SK-N-SH (cell line): ENCODE results near the gene PYGB. TPM values are rescaled to one million over a fixed set of nuclear protein-coding genes. Genes with fewer than 3 reads are reported as not detected.

Source experiments
- CTCF ChIA-PET: fragments of 300-600, 350-600 bp; formaldehyde crosslinking; extraction: SDS; loops from one replicate; lab custom pipeline; 2021; lab: Yijun Ruan, JAX
- POLR2A ChIA-PET: fragments of 350-600 bp; sonication (Branson Sonifier 250); formaldehyde crosslinking; extraction: SDS; loops from one replicate; lab custom pipeline; 2020; ENCODE audit warnings: antibody characterized with exemption, inconsistent platforms; lab: Yijun Ruan, JAX
- DNase-seq: peaks from one replicate; pipeline ENCODE4 v3.0.0; 2012
- H2AFZ ChIP-seq: fragments of 200-600 bp; sonication (generic); 2 replicates; pipeline ENCODE4 v1.8.1; 2016; ENCODE audit warnings: antibody characterized with exemption, mild to moderate bottlenecking, low read depth
- H3F3A ChIP-seq: fragments of 200-600 bp; sonication (generic); replicated peaks from 2 replicates; pipeline ENCODE3; 2016; ENCODE audit warnings: antibody characterized with exemption, mild to moderate bottlenecking; ENCODE audit not compliant: insufficient read depth
- H3K27ac ChIP-seq, 2 experiments: fragments of 200-500 bp in 1 of 2; fragments of 200-600 bp in 1 of 2; sonication (Bioruptor generic) in 1 of 2; sonication (generic), shearing (Covaris generic) in 1 of 2; 2 replicates each; pipeline versions ENCODE4 v1.5.1 to v1.6.1; 2014 to 2016; ENCODE audit warnings: low read depth in 2 of 2, inconsistent platforms in 1 of 2, low read length in 1 of 2, mild to moderate bottlenecking in 1 of 2, mixed read lengths in 1 of 2
- H3K27me3 ChIP-seq: fragments of 200-600 bp; sonication (generic), shearing (Covaris generic); 2 replicates; pipeline ENCODE4 v1.6.1; 2016; ENCODE audit warnings: mixed run types; ENCODE audit not compliant: insufficient read depth
- H3K36me3 ChIP-seq, 2 experiments: fragments of 200-500 bp in 1 of 2; fragments of 200-600 bp in 1 of 2; sonication (Bioruptor generic) in 1 of 2; sonication (generic) in 1 of 2; replicated peaks in 1 of 2; 2 replicates each; pipeline versions ENCODE3 to v1.5.1; 2014 to 2016; ENCODE audit warnings: low read length in 1 of 2, mild to moderate bottlenecking in 1 of 2; ENCODE audit not compliant: insufficient read depth in 2 of 2, control insufficient read depth in 1 of 2
- H3K4me1 ChIP-seq, 2 experiments: fragments of 200-500 bp in 1 of 2; fragments of 200-600 bp in 1 of 2; sonication (Bioruptor generic) in 1 of 2; sonication (generic), shearing (Covaris generic) in 1 of 2; 2 replicates each; pipeline versions ENCODE4 v1.5.1 to v1.6.1; 2014 to 2016; ENCODE audit warnings: low read depth in 1 of 2, low read length in 1 of 2, mixed run types in 1 of 2; ENCODE audit not compliant: insufficient read depth in 2 of 2, control insufficient read depth in 1 of 2
- H3K4me2 ChIP-seq: fragments of 200-600 bp; sonication (generic), shearing (Covaris generic); 2 replicates; pipeline ENCODE4 v1.6.1; 2017; ENCODE audit warnings: mixed run types
- H3K4me3 ChIP-seq, 2 experiments: fragments of 200-500 bp in 1 of 2; fragments of 200-600 bp in 1 of 2; sonication (Bioruptor generic) in 1 of 2; sonication (generic), shearing (Covaris generic) in 1 of 2; 2 replicates each; pipeline versions ENCODE4 v1.5.1 to v1.8.1; 2014 to 2016; ENCODE audit warnings: low read depth in 2 of 2, inconsistent platforms in 1 of 2, low read length in 1 of 2, mild to moderate bottlenecking in 1 of 2, mixed read lengths in 1 of 2, moderate library complexity in 1 of 2
- H3K79me2 ChIP-seq: fragments of 200-600 bp; sonication (generic); 2 replicates; pipeline ENCODE4 v1.8.1; 2017; ENCODE audit warnings: mild to moderate bottlenecking; ENCODE audit not compliant: insufficient read depth
- H3K9ac ChIP-seq: fragments of 200-600 bp; sonication (generic); 2 replicates; pipeline ENCODE4 v1.6.1; 2017; ENCODE audit warnings: mixed run types
- H3K9me2 ChIP-seq: fragments of 200-600 bp; sonication (generic); 2 replicates; pipeline ENCODE4 v1.6.1; 2017; ENCODE audit warnings: mixed run types
- H3K9me3 ChIP-seq: fragments of 200-600 bp; sonication (generic); 2 replicates; pipeline ENCODE4 v1.6.1; 2017; ENCODE audit warnings: mixed run types, mild to moderate bottlenecking, moderate library complexity
- H4K20me1 ChIP-seq: fragments of 200-600 bp; sonication (generic); 2 replicates; pipeline ENCODE4 v1.6.1; 2017; ENCODE audit warnings: mild to moderate bottlenecking, mixed run types; ENCODE audit not compliant: insufficient read depth
- CTCF ChIP-seq: fragments of 200-600 bp; sonication (generic); IDR thresholded peaks from 2 replicates; pipeline ENCODE4 v1.6.1; 2017; ENCODE audit warnings: antibody characterized with exemption, mild to moderate bottlenecking, moderate library complexity
- ELF1 ChIP-seq: IDR thresholded peaks from 2 replicates; pipeline ENCODE4 v1.4.0; 2012
- FOSL2 ChIP-seq: IDR thresholded peaks from 2 replicates; pipeline ENCODE4 v1.4.0; 2012; ENCODE audit warnings: low read depth, mild to moderate bottlenecking, moderate library complexity, borderline replicate concordance
- FOXM1 ChIP-seq: IDR thresholded peaks from 2 replicates; pipeline ENCODE4 v1.4.0; 2012; ENCODE audit warnings: low read depth, mild to moderate bottlenecking
- GABPA ChIP-seq: IDR thresholded peaks from 2 replicates; pipeline ENCODE4 v1.4.0; 2012; ENCODE audit warnings: low read depth, mild to moderate bottlenecking
- JUND ChIP-seq: IDR thresholded peaks from 2 replicates; pipeline ENCODE4 v1.4.0; 2012
- MEF2A ChIP-seq: IDR thresholded peaks from 2 replicates; pipeline ENCODE4 v1.4.0; 2012; ENCODE audit warnings: low read depth, borderline replicate concordance
- NFIC ChIP-seq: IDR thresholded peaks from 2 replicates; pipeline ENCODE4 v1.4.0; 2012; ENCODE audit warnings: borderline replicate concordance
- NRF1 ChIP-seq: IDR thresholded peaks from 2 replicates; pipeline ENCODE4 v1.6.1; 2012; ENCODE audit warnings: low read depth, mild to moderate bottlenecking, low read length
- RAD21 ChIP-seq: IDR thresholded peaks from 2 replicates; pipeline ENCODE4 v1.6.1; 2012; ENCODE audit warnings: mild to moderate bottlenecking, low read length
- TAF1 ChIP-seq: IDR thresholded peaks from 2 replicates; pipeline ENCODE4 v1.6.1; 2012; ENCODE audit warnings: low read depth, mild to moderate bottlenecking, low read length, moderate library complexity, borderline replicate concordance
- TEAD4 ChIP-seq: IDR thresholded peaks from 2 replicates; pipeline ENCODE4 v1.4.0; 2012; ENCODE audit warnings: mild to moderate bottlenecking, borderline replicate concordance; ENCODE audit not compliant: insufficient read depth
- WGBS: methylation state at CpG from one replicate; pipeline ENCODE4 v1.1.6; 2017; ENCODE audit warnings: low lambda C conversion rate; 5-methylcytosine and 5-hydroxymethylcytosine counted together
- polyA plus RNA-seq, 3 experiments: library from polyadenylated mRNA; depleted of rRNA; stranded (reverse); fragments of >200 nt; gene quantifications; 2 replicates each; pipeline ENCODE4 v1.2.3, GENCODE V29; 2012
- TF ChIP-seq, protein P1 (sequence below): fragments of 150-350 bp; IDR thresholded peaks from 2 replicates; pipeline ENCODE4 v1.6.1; 2017; ENCODE audit warnings: antibody characterized with exemption, low read length, low read depth, borderline replicate concordance
- TF ChIP-seq, protein P2 (sequence below): IDR thresholded peaks from 2 replicates; pipeline ENCODE4; 2012
- TF ChIP-seq, protein P3 (sequence below): IDR thresholded peaks from 2 replicates; pipeline ENCODE4 v1.6.1; 2012; ENCODE audit warnings: mild to moderate bottlenecking, low read depth, low read length, moderate library complexity
- TF ChIP-seq, protein P4 (sequence below): IDR thresholded peaks from 2 replicates; pipeline ENCODE4 v1.4.0; 2012; ENCODE audit warnings: low read depth
- TF ChIP-seq, protein P5 (sequence below): IDR thresholded peaks from 2 replicates; pipeline ENCODE4 v1.4.0; 2012; ENCODE audit warnings: low read depth, borderline replicate concordance

PYGB gene
- polyA plus RNA-seq, 1 of the 3 experiments (the other 2 are of a cell fraction): 35.8 TPM

DNA sequence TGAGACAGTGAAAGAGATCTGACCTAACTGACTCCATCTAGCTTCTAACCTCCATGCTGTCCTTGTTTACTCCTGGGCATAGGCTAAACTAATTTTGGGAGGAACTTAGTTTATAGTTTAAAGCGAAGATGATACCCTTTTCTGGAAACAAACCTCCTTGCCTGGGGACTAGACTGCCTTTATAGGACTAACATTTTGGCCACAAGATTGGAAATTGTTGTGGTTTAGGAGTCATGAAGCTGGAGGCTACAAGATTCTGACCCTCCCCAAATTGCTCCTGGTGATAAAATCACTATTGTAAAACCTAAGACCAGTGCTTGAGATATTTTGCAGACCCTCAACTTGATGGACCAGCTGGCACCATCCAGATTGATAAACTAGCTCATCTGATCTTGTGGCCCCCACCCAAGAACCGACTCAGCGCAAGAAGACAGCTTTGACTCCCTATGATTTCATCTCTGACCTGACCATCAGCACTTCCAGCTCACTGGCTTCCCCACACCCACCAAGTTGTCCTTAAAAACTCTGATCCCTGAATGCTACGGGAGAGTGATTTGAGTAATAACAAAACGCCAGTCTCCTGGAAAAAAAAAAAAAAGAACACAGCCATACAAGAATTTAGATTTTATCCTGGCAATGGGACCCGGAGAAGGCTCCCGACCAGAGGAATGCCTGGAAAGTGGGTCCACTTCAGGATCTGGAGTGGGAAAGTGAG, 79.8 kb downstream of the PYGB start:
- WGBS: 91% methylated on average over 7 of the region's 7 CpGs
- H3K27me3 ChIP-seq: no peaks in the 10 kb centered on the region
- ChIA-PET CTCF (interaction anchor here (1.5 to 2.0 kb wide), 2 partner anchors 16 to 33 kb away, joined by 4 to 5 read pairs; no protein-coding TSS in a partner anchor), POLR2A (interaction anchor here (0.7 kb wide), 1 partner anchor 71 kb away, joined by 3 read pairs; no protein-coding TSS in a partner anchor)
- no peak overlapping the region for H2AFZ ChIP-seq
- no peak overlapping the region for H3K4me3 ChIP-seq
- H3K4me1 ChIP-seq: peaks cover 0 to 3% of the 10 kb centered on the region in 2 experiments; a peak in 1 of 4 replicates
- no peak for TF ChIP-seq GABPA
- TF ChIP-seq FOSL2: no peak
- no peak for TF ChIP-seq TEAD4
- TF ChIP-seq FOXM1: no peak
- TF ChIP-seq, protein P1, sequence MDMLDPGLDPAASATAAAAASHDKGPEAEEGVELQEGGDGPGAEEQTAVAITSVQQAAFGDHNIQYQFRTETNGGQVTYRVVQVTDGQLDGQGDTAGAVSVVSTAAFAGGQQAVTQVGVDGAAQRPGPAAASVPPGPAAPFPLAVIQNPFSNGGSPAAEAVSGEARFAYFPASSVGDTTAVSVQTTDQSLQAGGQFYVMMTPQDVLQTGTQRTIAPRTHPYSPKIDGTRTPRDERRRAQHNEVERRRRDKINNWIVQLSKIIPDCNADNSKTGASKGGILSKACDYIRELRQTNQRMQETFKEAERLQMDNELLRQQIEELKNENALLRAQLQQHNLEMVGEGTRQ: no peak
- TF ChIP-seq RAD21: no peak
- TF ChIP-seq NRF1: no peak
- TF ChIP-seq NFIC: no peak
- TF ChIP-seq, protein P2, sequence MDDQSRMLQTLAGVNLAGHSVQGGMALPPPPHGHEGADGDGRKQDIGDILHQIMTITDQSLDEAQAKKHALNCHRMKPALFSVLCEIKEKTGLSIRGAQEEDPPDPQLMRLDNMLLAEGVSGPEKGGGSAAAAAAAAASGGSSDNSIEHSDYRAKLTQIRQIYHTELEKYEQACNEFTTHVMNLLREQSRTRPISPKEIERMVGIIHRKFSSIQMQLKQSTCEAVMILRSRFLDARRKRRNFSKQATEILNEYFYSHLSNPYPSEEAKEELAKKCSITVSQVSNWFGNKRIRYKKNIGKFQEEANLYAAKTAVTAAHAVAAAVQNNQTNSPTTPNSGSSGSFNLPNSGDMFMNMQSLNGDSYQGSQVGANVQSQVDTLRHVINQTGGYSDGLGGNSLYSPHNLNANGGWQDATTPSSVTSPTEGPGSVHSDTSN: no peak
- TF ChIP-seq, protein P3, sequence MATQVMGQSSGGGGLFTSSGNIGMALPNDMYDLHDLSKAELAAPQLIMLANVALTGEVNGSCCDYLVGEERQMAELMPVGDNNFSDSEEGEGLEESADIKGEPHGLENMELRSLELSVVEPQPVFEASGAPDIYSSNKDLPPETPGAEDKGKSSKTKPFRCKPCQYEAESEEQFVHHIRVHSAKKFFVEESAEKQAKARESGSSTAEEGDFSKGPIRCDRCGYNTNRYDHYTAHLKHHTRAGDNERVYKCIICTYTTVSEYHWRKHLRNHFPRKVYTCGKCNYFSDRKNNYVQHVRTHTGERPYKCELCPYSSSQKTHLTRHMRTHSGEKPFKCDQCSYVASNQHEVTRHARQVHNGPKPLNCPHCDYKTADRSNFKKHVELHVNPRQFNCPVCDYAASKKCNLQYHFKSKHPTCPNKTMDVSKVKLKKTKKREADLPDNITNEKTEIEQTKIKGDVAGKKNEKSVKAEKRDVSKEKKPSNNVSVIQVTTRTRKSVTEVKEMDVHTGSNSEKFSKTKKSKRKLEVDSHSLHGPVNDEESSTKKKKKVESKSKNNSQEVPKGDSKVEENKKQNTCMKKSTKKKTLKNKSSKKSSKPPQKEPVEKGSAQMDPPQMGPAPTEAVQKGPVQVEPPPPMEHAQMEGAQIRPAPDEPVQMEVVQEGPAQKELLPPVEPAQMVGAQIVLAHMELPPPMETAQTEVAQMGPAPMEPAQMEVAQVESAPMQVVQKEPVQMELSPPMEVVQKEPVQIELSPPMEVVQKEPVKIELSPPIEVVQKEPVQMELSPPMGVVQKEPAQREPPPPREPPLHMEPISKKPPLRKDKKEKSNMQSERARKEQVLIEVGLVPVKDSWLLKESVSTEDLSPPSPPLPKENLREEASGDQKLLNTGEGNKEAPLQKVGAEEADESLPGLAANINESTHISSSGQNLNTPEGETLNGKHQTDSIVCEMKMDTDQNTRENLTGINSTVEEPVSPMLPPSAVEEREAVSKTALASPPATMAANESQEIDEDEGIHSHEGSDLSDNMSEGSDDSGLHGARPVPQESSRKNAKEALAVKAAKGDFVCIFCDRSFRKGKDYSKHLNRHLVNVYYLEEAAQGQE: no peak
- TF ChIP-seq, protein P4, sequence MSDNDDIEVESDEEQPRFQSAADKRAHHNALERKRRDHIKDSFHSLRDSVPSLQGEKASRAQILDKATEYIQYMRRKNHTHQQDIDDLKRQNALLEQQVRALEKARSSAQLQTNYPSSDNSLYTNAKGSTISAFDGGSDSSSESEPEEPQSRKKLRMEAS: no peak
- TF ChIP-seq, protein P5, sequence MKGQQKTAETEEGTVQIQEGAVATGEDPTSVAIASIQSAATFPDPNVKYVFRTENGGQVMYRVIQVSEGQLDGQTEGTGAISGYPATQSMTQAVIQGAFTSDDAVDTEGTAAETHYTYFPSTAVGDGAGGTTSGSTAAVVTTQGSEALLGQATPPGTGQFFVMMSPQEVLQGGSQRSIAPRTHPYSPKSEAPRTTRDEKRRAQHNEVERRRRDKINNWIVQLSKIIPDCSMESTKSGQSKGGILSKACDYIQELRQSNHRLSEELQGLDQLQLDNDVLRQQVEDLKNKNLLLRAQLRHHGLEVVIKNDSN: no peak
- no peak for TF ChIP-seq TAF1
- TF ChIP-seq MEF2A: no peak
- TF ChIP-seq ELF1: no peak
- no peak for TF ChIP-seq CTCF
- no peak for TF ChIP-seq JUND
- no peaks in the 10 kb centered on the region for H3F3A ChIP-seq
- H3K27ac ChIP-seq: no peak overlapping the region
- H3K9me3 ChIP-seq: no peaks in the 10 kb centered on the region
- no peak for DNase-seq
- H3K4me2 ChIP-seq: no peak overlapping the region
- no peak overlapping the region for H3K9ac ChIP-seq
- H4K20me1 ChIP-seq: no peaks in the 10 kb centered on the region
- H3K79me2 ChIP-seq: peaks cover 10% of the 10 kb centered on the region; the same call in 1 of the 2 replicates
- peaks cover 0 to 6% of the 10 kb centered on the region in 2 experiments for H3K36me3 ChIP-seq
- H3K9me2 ChIP-seq: no peaks in the 10 kb centered on the region
